ENCODE data around the gene SLFN14.
"Not testable (repeated sequence)": the region's sequence is repeated elsewhere in the genome, so short reads cannot be mapped to it uniquely, and the experiment has no call there.

SLFN14 gene

GRCh38 chr17:35521654-35522256 lies 38.9 kb downstream of the SLFN14 start:
- DNase-seq (ENCODE audit: low read depth in 3 of 3) = not testable (repeated sequence)

GRCh38 chr17:35521150-35521549 lies 39.5 kb downstream of the SLFN14 start:
- no peak for DNase-seq (ENCODE audit: low read depth in 3 of 3)

- DNase-seq (ENCODE audit: low read depth in 3 of 3) = no peak
Observed at GRCh38 chr17:35519906-35520442, 40.6 kb downstream of the SLFN14 start.

- DNase-seq (ENCODE audit: low read depth in 3 of 3) = no peak
Observed at GRCh38 chr17:35519439-35519838, 41.2 kb downstream of the SLFN14 start.

GRCh38 chr17:35518431-35518830 lies 42.2 kb downstream of the SLFN14 start:
- DNase-seq (ENCODE audit: low read depth in 3 of 3) = not testable (repeated sequence)

- DNase-seq (ENCODE audit: low read depth in 3 of 3) = no peak
Observed at GRCh38 chr17:35515027-35515426, 45.6 kb downstream of the SLFN14 start.

GRCh38 chr17:35514564-35514963 lies 46.1 kb downstream of the SLFN14 start:
- DNase-seq (ENCODE audit: low read depth in 3 of 3) = no peak
